ENCODE measurements around the gene ZNF106. TPM values are rescaled to one million over a fixed set of nuclear protein-coding genes. Genes with fewer than 3 reads are reported as not detected.

Gene ZNF106
- total and polyA plus RNA-seq, 2 of the 4 experiments (the other 2 are of a cell fraction), result 19.2 to 87.5 TPM

GRCh38 chr15:42502477-42502876, 11.5 kb upstream of the ZNF106 start:
- Histone ChIP-seq H3K9ac (ENCODE audit: low read depth, low read length) (no peak overlapping the region), H2AK5ac (ENCODE audit: low read depth, low read length) (no peak overlapping the region), H4K8ac (ENCODE audit: low read depth in 2 of 2, low read length in 2 of 2) (no peak overlapping the region), H4K20me1 (ENCODE audit: insufficient read depth, low read length) (peaks cover 21% of the 10 kb centered on the region; the same call in 1 of the 2 replicates), H2BK20ac (ENCODE audit: low read depth, low read length) (no peak overlapping the region), H4K5ac (ENCODE audit: low read depth, low read length) (no peak overlapping the region), H3K4me2 (ENCODE audit: low read depth, low read length) (no peak overlapping the region), H3K9me3 (ENCODE audit: control insufficient read depth, insufficient read depth, low read length) (no peaks in the 10 kb centered on the region), H3K14ac (replicated peaks; ENCODE audit: low read depth, low read length) (no peak overlapping the region), H3K4me3 (ENCODE audit: insufficient read depth, low read depth, low read length) (no peak overlapping the region), H3K4me1 (ENCODE audit: control insufficient read depth, insufficient read depth, low read length) (peaks cover 7% of the 10 kb centered on the region; the same call in 1 of the 2 replicates), H3K27ac (ENCODE audit: insufficient read depth, low read length) (no peak overlapping the region), H2AK9ac (replicated peaks; ENCODE audit: low read depth, low read length, poor library complexity) (no peak overlapping the region), H3K36me3 (ENCODE audit: control insufficient read depth, insufficient read depth, low read length) (peaks cover 2% of the 10 kb centered on the region; the same call in 1 of the 2 replicates), H3K56ac (ENCODE audit: extremely low read depth, insufficient read depth, low read length) (no peak overlapping the region), H2AFZ (replicated peaks; ENCODE audit: low read length, poor library complexity) (no peak overlapping the region), H3K18ac (ENCODE audit: low read depth, low read length) (no peak overlapping the region), H3K27me3 (ENCODE audit: control insufficient read depth, insufficient read depth, low read length) (no peaks in the 10 kb centered on the region), H3K9me1 (ENCODE audit: insufficient read depth, low read length) (peaks cover 13% of the 10 kb centered on the region), H2BK120ac (ENCODE audit: low read depth, low read length) (no peak overlapping the region), H3K79me1 (ENCODE audit: low read depth in 1 of 2, low read length in 2 of 2) (peaks cover 34 to 84% of the 10 kb centered on the region in 2 experiments), H2BK15ac (ENCODE audit: low read depth, low read length) (no peak overlapping the region), H2BK5ac (ENCODE audit: low read depth, low read length, poor library complexity, severe bottlenecking) (no peak overlapping the region), H4K91ac (ENCODE audit: insufficient read depth, low read depth, low read length) (no peak overlapping the region), H3K4ac (ENCODE audit: low read depth, low read length) (no peak overlapping the region), H3K23ac (ENCODE audit: low read depth, low read length) (no peak overlapping the region)
- intact Hi-C loops (cut with micrococcal nuclease) (no loop called here), dilution Hi-C loops (cut with HindIII; ENCODE audit: low sequenced_read_pairs, unreplicated experiment) (no loop called here), in situ Hi-C loops (cut with MboI; ENCODE audit: low sequenced_read_pairs) (no loop called here)
- TF ChIP-seq MAFK (IDR thresholded peaks at IDR 0.05; ENCODE audit: low read depth, low read length) (no peak), FOS (IDR thresholded peaks at IDR 0.05; ENCODE audit: low read depth, low read length) (no peak), SMC3 (IDR thresholded peaks at IDR 0.05; ENCODE audit: low read depth, low read length) (no peak), NFE2L2 (IDR thresholded peaks at IDR 0.05; ENCODE audit: low read depth, low read length) (no peak), CHD1 (IDR thresholded peaks at IDR 0.05; ENCODE audit: low read depth, low read length) (no peak), RCOR1 (IDR thresholded peaks at IDR 0.05; ENCODE audit: insufficient replicate concordance, low read length) (no peak), MXI1 (IDR thresholded peaks at IDR 0.05; ENCODE audit: borderline replicate concordance, low read depth, low read length) (no peak), RFX5 (IDR thresholded peaks at IDR 0.05; ENCODE audit: low read depth, low read length) (no peak), MAZ (IDR thresholded peaks at IDR 0.05; ENCODE audit: borderline replicate concordance, low read depth, low read length) (no peak), ELK1 (IDR thresholded peaks at IDR 0.05; ENCODE audit: borderline replicate concordance, low read depth, low read length) (no peak), POLR2A (IDR thresholded peaks at IDR 0.05; ENCODE audit: low read depth, low read length) (no peak), USF2 (IDR thresholded peaks at IDR 0.05; ENCODE audit: low read depth, low read length) (no peak), RAD21 (IDR thresholded peaks at IDR 0.05; ENCODE audit: low read length) (no peak), BHLHE40 (IDR thresholded peaks at IDR 0.05; ENCODE audit: low read depth, low read length) (no peak), CEBPB (IDR thresholded peaks at IDR 0.05; ENCODE audit: low read depth, low read length) (no peak), CTCF (conservative IDR thresholded peaks at IDR 0.05; ENCODE audit: low read depth, low read length) (no peak)
- no TSS peak for BruUV-seq (replicated peaks)
- POLR2A ChIA-PET (ENCODE audit: unreplicated experiment), result no interaction called here
- no CpG with 5 or more reads among the region's 4 CpGs for WGBS, 2 experiments (ENCODE audit: extremely low coverage in 2 of 2, insufficient read length in 1 of 2)
- CTCF ChIA-PET, result interaction anchor here (1.1 kb wide), 1 partner anchor 8 kb away, joined by 4 read pairs; no protein-coding TSS in a partner anchor
- no peak for ATAC-seq (ENCODE audit: low read depth)
- no peak for DNase-seq
